Epithelial cell of esophagus (primary cell): ENCODE measurements around the gene ZNF383.
"Not testable (repeated sequence)": the region's sequence is repeated elsewhere in the genome, so short reads cannot be mapped to it uniquely, and the experiment has no call there.

ENCODE experiments used
- DNase-seq: peaks from one replicate; pipeline ENCODE4 v3.0.0; 2010; ENCODE audit warnings: low read depth
- H3K4me3 ChIP-seq: 2 replicates; pipeline ENCODE4 v1.5.1; 2011; ENCODE audit warnings: mild to moderate bottlenecking, low read length, control low read depth

Gene ZNF383

DNA sequence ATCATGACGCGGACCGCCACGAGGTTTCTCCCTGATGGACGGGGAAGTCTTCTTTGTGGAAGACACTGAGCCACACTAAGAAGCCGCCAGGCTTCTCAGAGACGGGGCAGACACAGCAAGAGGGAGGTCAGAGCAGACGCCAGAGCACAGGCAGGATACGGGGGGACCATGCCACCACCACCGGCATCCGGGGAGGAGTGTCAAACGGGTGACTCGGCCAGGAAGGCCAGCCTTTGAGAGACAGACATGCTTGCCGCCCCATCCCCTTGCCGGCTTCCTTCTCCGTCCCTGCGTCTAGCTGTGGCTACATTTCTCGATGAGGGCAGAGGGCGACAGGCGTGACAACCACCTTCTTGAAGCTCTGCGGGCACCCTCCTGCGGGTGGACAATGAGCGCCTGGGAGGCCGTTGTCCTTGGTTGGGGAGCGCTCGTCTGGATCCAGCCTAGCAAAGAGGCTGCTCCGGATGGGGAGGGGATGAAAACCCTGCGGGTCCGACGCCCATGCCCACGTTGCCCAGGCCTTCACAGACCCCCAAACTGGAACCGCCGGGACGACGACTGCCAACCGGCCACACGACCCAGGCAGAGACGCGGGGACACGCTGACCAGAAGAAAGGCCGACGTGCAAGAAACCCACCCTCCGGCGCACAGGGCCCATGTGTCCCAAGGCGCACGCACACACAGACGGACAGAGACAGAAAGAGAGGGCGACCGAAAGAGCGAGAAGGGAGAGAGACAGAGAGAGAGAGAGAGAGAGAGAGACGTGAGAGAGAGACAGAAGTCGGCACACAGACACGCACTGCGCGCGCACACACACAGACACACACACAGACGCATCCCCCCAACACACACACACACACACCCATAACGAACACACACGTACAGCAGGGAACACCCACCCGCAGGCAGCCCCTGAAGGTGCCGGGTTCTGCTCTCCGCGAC, 75.3 kb downstream of the ZNF383 start:
- H3K4me3 ChIP-seq, DNase-seq: not testable (repeated sequence)

DNA sequence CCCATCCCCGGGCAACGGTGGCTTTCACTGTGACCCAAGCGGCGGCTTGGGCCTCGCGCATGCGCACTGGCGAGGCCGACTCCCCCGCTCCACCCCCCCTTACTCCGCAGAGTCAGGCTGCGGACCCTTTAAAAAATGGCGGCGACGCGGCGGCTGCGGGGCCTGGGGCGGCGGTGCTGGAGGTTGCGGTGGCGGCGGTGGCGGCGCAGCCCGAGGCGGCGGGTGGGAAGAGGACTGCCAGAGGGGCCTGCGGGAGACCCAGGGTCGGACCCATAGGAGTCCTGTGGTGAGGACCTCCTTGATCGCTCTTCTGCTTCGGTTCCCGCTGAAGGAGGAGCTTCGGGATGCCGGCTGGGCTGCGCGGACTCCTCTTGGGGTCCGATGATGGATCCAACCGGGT, 76.2 kb downstream of the ZNF383 start:
- not testable (repeated sequence) for DNase-seq, H3K4me3 ChIP-seq
